GM06990 (cell line): ENCODE data around the gene IGF1R.

Experiments
- DNase-seq: peaks from one replicate; pipeline ENCODE4 v3.0.0-alpha.2; 2011; ENCODE audit not compliant: insufficient read length; ENCODE audit errors: extremely low read depth
- H3K27me3 ChIP-seq: replicated peaks from 2 replicates; pipeline ENCODE4 v1.6.0; 2011; ENCODE audit warnings: low read length; ENCODE audit not compliant: control insufficient read depth, insufficient read depth
- H3K36me3 ChIP-seq: 2 replicates; pipeline ENCODE4 v1.5.1; 2011; ENCODE audit warnings: low read length; ENCODE audit not compliant: control insufficient read depth, insufficient read depth
- H3K4me3 ChIP-seq: replicated peaks from 2 replicates; pipeline ENCODE4 v1.5.1; 2011; ENCODE audit warnings: low read depth, mild to moderate bottlenecking, control low read depth, low read length
- CTCF ChIP-seq: IDR thresholded peaks from 2 replicates; pipeline ENCODE4 v1.5.1; 2011; ENCODE audit warnings: low read length, control low read depth, mild to moderate bottlenecking, inconsistent platforms; ENCODE audit not compliant: insufficient read depth, poor library complexity, severe bottlenecking

The IGF1R gene

GRCh38 chr15:98920091-98920880 lies 271.9 kb downstream of the IGF1R start:
- Histone ChIP-seq H3K27me3 (no peaks in the 10 kb centered on the region), H3K36me3 (no peaks in the 10 kb centered on the region), H3K4me3 (no peak overlapping the region)
- no peak for TF ChIP-seq CTCF
- DNase-seq, result no peak

- Histone ChIP-seq H3K27me3 (no peaks in the 10 kb centered on the region), H3K36me3 (no peaks in the 10 kb centered on the region), H3K4me3 (no peak overlapping the region)
- no peak for TF ChIP-seq CTCF
- DNase-seq, result no peak
Measured at GRCh38 chr15:98923171-98923570, 274.8 kb downstream of the IGF1R start.

- no peak for TF ChIP-seq CTCF
- Histone ChIP-seq H3K27me3 (no peaks in the 10 kb centered on the region), H3K36me3 (no peaks in the 10 kb centered on the region), H3K4me3 (no peak overlapping the region)
- DNase-seq, result no peak
Measured at GRCh38 chr15:98923579-98923978, 275.2 kb downstream of the IGF1R start.

GRCh38 chr15:98924401-98925049 lies 276.2 kb downstream of the IGF1R start:
- Histone ChIP-seq H3K27me3 (no peaks in the 10 kb centered on the region), H3K36me3 (no peaks in the 10 kb centered on the region), H3K4me3 (no peak overlapping the region)
- no peak for TF ChIP-seq CTCF
- no peak for DNase-seq

GRCh38 chr15:98926236-98926635 lies 277.9 kb downstream of the IGF1R start:
- no peak for DNase-seq
- no peak overlapping the region for H3K4me3 ChIP-seq
- H3K27me3 ChIP-seq, result no peaks in the 10 kb centered on the region
- H3K36me3 ChIP-seq, result no peaks in the 10 kb centered on the region
- TF ChIP-seq CTCF, result no peak
